HepG2 (cell line): ENCODE data around the gene MS4A6A. TPM values are rescaled to one million over a fixed set of nuclear protein-coding genes. Genes with fewer than 3 reads are reported as not detected.

Source experiments
- ATAC-seq: fragments of 200-7000 bp; cut with Tn5 transposase; 3 replicates; pipeline ENCODE4 v1.9.1; 2020; ENCODE audit warnings: mild to moderate bottlenecking, moderate library complexity
- BruUV-seq: library from RNA; stranded (reverse); fragments of 400-500 nt; replicated peaks from 2 replicates; lab custom pipeline; 2021; lab: Mats Ljungman, UMichigan
- CTCF ChIA-PET: fragments of 300-600 bp; formaldehyde crosslinking; extraction: SDS; loops from one replicate; lab custom pipeline; 2021; ENCODE audit warnings: low total read pairs, inconsistent platforms, low intra/inter-chr PET ratio; lab: Yijun Ruan, JAX
- POLR2A ChIA-PET: fragments of 350-600 bp; sonication (Branson Sonifier 250); formaldehyde crosslinking; loops from one replicate; lab custom pipeline; 2020; ENCODE audit warnings: antibody characterized with exemption, inconsistent platforms; lab: Yijun Ruan, JAX
- DNase-seq: peaks from one replicate; pipeline ENCODE4 v3.0.0-alpha.2; 2015; ENCODE audit warnings: low spot score
- FAIRE-seq: peaks from 3 replicates; lab custom pipeline; 2011; peaks lifted over from hg19 to GRCh38; lab: Jason Lieb, UNC
- H2AFZ ChIP-seq: one replicate; pipeline ENCODE4 v1.6.1; 2011; ENCODE audit warnings: low read length, inconsistent platforms
- H3K27ac ChIP-seq: fragments of 300-600 bp; 3 replicates; pipeline ENCODE4 v1.8.0; 2011; ENCODE audit warnings: mixed run types, mild to moderate bottlenecking, mixed read lengths, low read length, inconsistent platforms; ENCODE audit not compliant: insufficient read depth; ENCODE audit errors: extremely low read length
- H3K27me3 ChIP-seq, 2 experiments: fragments of 200-600 bp in 1 of 2; 2 replicates in 1 of 2; 3 replicates in 1 of 2; pipeline versions ENCODE4 v1.6.0 to v1.8.0; 2011; ENCODE audit warnings: low read length in 2 of 2, mild to moderate bottlenecking in 2 of 2, moderate library complexity in 2 of 2, inconsistent platforms in 1 of 2; ENCODE audit not compliant: insufficient read depth in 2 of 2, control insufficient read depth in 1 of 2
- H3K36me3 ChIP-seq, 2 experiments: fragments of 200-600 bp in 1 of 2; replicated peaks in 1 of 2; 2 replicates in 1 of 2; 3 replicates in 1 of 2; pipeline versions ENCODE4 v1.5.1 to v1.8.0; 2011; ENCODE audit warnings: low read length in 2 of 2, inconsistent platforms in 1 of 2; ENCODE audit not compliant: insufficient read depth in 2 of 2, control insufficient read depth in 1 of 2
- H3K4me1 ChIP-seq: 2 replicates; pipeline ENCODE4 v1.5.1; 2012; ENCODE audit warnings: low read length, inconsistent platforms; ENCODE audit not compliant: insufficient read depth
- H3K4me2 ChIP-seq: 2 replicates; pipeline ENCODE4 v1.6.0; 2011; ENCODE audit warnings: low read depth, low read length, inconsistent platforms
- H3K4me3 ChIP-seq, 3 experiments: fragments of 200-600 bp in 1 of 3; sonication (generic), shearing (Covaris generic) in 1 of 3; replicated peaks in 1 of 3; 2 replicates each; pipeline ENCODE4 v1.5.1; 2011 to 2016; ENCODE audit warnings: low read length in 3 of 3, inconsistent platforms in 2 of 3, low read depth in 2 of 3, mild to moderate bottlenecking in 2 of 3, control low read depth in 1 of 3, mixed read lengths in 1 of 3; ENCODE audit not compliant: insufficient read depth in 1 of 3
- H3K79me2 ChIP-seq: one replicate; pipeline ENCODE4 v1.6.1; 2011; ENCODE audit warnings: low read length, inconsistent platforms; ENCODE audit not compliant: insufficient read depth
- H3K9ac ChIP-seq: 2 replicates; pipeline ENCODE4 v1.6.0; 2011; ENCODE audit warnings: mild to moderate bottlenecking, low read depth, low read length, inconsistent platforms; ENCODE audit not compliant: insufficient read depth
- H3K9me3 ChIP-seq: 2 replicates; pipeline ENCODE4 v1.5.1; 2012; ENCODE audit warnings: mild to moderate bottlenecking, low read length
- H4K20me1 ChIP-seq: 2 replicates; pipeline ENCODE4 v1.6.0; 2011; ENCODE audit warnings: inconsistent platforms, mild to moderate bottlenecking, low read length, moderate library complexity; ENCODE audit not compliant: insufficient read depth
- ATM ChIP-seq: fragments of 450-650 bp; IDR thresholded peaks from 2 replicates; pipeline ENCODE4 v1.7.1; 2017; ENCODE audit warnings: mild to moderate bottlenecking, borderline replicate concordance
- CHD2 ChIP-seq: IDR thresholded peaks from 2 replicates; pipeline ENCODE4 v1.6.1; 2011; ENCODE audit warnings: low read depth, low read length, improper control_type of control experiment
- JUND ChIP-seq: sonication (generic); formaldehyde crosslinking; IDR thresholded peaks from 2 replicates; pipeline ENCODE4 v1.8.0; 2022; ENCODE audit warnings: mild to moderate bottlenecking, missing genetic modification reagents
- KLF9 ChIP-seq: IDR thresholded peaks from 2 replicates; pipeline ENCODE4 v1.6.1; 2016; ENCODE audit warnings: low read depth
- POLR2A ChIP-seq, 2 experiments: IDR thresholded peaks; 2 replicates each; pipeline ENCODE4 v1.6.1; 2011; ENCODE audit warnings: low read depth in 2 of 2, low read length in 2 of 2, mild to moderate bottlenecking in 1 of 2, moderate library complexity in 1 of 2; ENCODE audit not compliant: insufficient read depth in 1 of 2
- PRPF4 ChIP-seq: fragments of 200-400 bp; formaldehyde crosslinking; IDR thresholded peaks from 2 replicates; pipeline ENCODE4 v1.6.1; 2016; ENCODE audit warnings: low read length, low read depth; ENCODE audit not compliant: poor library complexity, severe bottlenecking
- SOX6 ChIP-seq, 2 experiments: fragments of 450-650 bp in 1 of 2; sonication (generic) in 1 of 2; formaldehyde crosslinking in 1 of 2; IDR thresholded peaks; 2 replicates each; pipeline versions ENCODE4 v1.4.0 to v1.6.1; 2017 to 2020; ENCODE audit warnings: antibody characterized with exemption in 1 of 2, mild to moderate bottlenecking in 1 of 2, missing genetic modification reagents in 1 of 2
- SRF ChIP-seq: IDR thresholded peaks from 2 replicates; pipeline ENCODE4 v1.6.1; 2011; ENCODE audit warnings: mild to moderate bottlenecking, low read depth, low read length, moderate library complexity
- ZNF761 ChIP-seq: sonication (generic); formaldehyde crosslinking; conservative IDR thresholded peaks from 2 replicates; pipeline ENCODE4 v1.4.0; 2020; ENCODE audit warnings: mild to moderate bottlenecking, missing genetic modification reagents
- ZSCAN22 ChIP-seq: sonication (generic); formaldehyde crosslinking; IDR thresholded peaks from 2 replicates; pipeline ENCODE4 v1.4.0; 2020; ENCODE audit warnings: mild to moderate bottlenecking, missing genetic modification reagents
- ZSCAN31 ChIP-seq: sonication (generic); formaldehyde crosslinking; IDR thresholded peaks from 2 replicates; pipeline ENCODE4 v1.5.0; 2020; ENCODE audit warnings: low read depth, mild to moderate bottlenecking, missing genetic modification reagents
- in situ Hi-C: cut with HindIII; loops from 2 replicates; pipeline ENCODE4 v1.10.0; 2017; ENCODE audit warnings: low pct_unique_long_range_greater_than_20kb; ENCODE audit not compliant: extremely low pct_ligation_motif_present
- intact Hi-C: fragments of 100-400 bp; cut with micrococcal nuclease; formaldehyde crosslinking; loops from one replicate; pipeline ENCODE4 v1.10.0; 2022; ENCODE audit not compliant: unreplicated experiment
- polyA plus RNA-seq, 8 experiments: library from polyadenylated mRNA; depleted of rRNA in 3 of 8; stranded (reverse) in 7 of 8; unstranded in 1 of 8; fragments of >200 nt; fragmentation: Illumina TruSeq in 4 of 8; extraction: Trizol in 4 of 8; gene quantifications; 2 replicates each; pipeline versions ENCODE4 v1.2.1 to v1.2.3, GENCODE V29; 2011 to 2016; ENCODE audit warnings: low read depth in 4 of 8, missing spikeins in 1 of 8, mixed read lengths in 1 of 8; ENCODE audit not compliant: insufficient read depth in 1 of 8
- total RNA-seq, 5 experiments: library from RNA; depleted of rRNA; stranded (reverse); fragments of >200 nt; fragmentation: Illumina TruSeq; extraction: Trizol; gene quantifications; 2 replicates each; pipeline ENCODE4 v1.2.3, GENCODE V29; 2016; ENCODE audit warnings: low read depth in 1 of 5
- TF ChIP-seq, protein P1 (sequence below): fragments of 450-650 bp; IDR thresholded peaks from 2 replicates; pipeline ENCODE4 v1.6.1; 2017

MS4A6A gene
- total and polyA plus RNA-seq, 2 of the 13 experiments (the other 11 are each of a cell fraction or from before 2014, with no cell fraction given): not detected

- TF ChIP-seq PRPF4: no peak
These were observed 7.0 kb downstream of the MS4A6A start (continued) for GRCh38 chr11:60175860-60176275.

DNA sequence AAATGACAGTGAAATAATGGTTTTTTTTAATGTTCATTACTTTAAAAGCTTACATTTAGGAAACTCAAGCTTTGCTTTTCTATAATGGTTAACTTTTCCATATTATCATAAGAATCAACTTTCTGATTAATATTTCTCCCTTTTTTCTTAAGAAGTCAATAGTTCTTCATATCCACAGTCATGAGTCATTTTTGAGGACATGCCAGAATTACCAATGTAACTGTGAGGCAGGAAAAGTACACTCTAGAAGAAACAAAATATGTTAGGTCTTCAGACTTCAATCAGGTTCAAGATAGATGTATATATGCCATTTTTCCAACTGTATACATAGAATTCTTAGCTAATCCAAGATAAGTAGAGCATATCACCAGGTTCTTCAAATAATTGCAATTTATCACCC lies 10.9 kb downstream of the MS4A6A start:
- no peaks in the 10 kb centered on the region for H3K79me2 ChIP-seq
- TF ChIP-seq KLF9 (CRISPR knock-in tag) (no peak), ATM (no peak), CHD2 (no peak), SRF (no peak), POLR2A (IDR thresholded peaks at IDR 0.05; ENCODE audit: insufficient read depth in 1 of 2, low read depth in 2 of 2, low read length in 2 of 2) (no peak), ZSCAN31 (CRISPR knock-in tag) (no peak), JUND (CRISPR knock-in tag) (no peak), ZNF761 (CRISPR knock-in tag) (no peak), SOX6 (IDR thresholded peaks at IDR 0.05) (no peak), SOX6 (CRISPR knock-in tag; IDR thresholded peaks at IDR 0.05) (no peak), ZSCAN22 (CRISPR knock-in tag) (no peak)
- TF ChIP-seq, protein P1, sequence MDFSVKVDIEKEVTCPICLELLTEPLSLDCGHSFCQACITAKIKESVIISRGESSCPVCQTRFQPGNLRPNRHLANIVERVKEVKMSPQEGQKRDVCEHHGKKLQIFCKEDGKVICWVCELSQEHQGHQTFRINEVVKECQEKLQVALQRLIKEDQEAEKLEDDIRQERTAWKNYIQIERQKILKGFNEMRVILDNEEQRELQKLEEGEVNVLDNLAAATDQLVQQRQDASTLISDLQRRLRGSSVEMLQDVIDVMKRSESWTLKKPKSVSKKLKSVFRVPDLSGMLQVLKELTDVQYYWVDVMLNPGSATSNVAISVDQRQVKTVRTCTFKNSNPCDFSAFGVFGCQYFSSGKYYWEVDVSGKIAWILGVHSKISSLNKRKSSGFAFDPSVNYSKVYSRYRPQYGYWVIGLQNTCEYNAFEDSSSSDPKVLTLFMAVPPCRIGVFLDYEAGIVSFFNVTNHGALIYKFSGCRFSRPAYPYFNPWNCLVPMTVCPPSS: no peak
- no peak overlapping the region for H3K9ac ChIP-seq
- H3K4me1 ChIP-seq: no peaks in the 10 kb centered on the region
- FAIRE-seq (no peak), DNase-seq (no peak), ATAC-seq (no peak)
- H3K27me3 ChIP-seq: no peaks in the 10 kb centered on the region
- ChIA-PET POLR2A (no interaction called here), CTCF (no interaction called here)
- H3K9me3 ChIP-seq: no peaks in the 10 kb centered on the region
- no peaks in the 10 kb centered on the region for H4K20me1 ChIP-seq
- H2AFZ ChIP-seq: no peak overlapping the region
- H3K27ac ChIP-seq: no peak overlapping the region
- no peak overlapping the region for H3K4me3 ChIP-seq
- H3K36me3 ChIP-seq: no peaks in the 10 kb centered on the region
- BruUV-seq: no TSS peak
- in situ Hi-C loops (no loop called here), intact Hi-C loops (no loop called here)
- H3K4me2 ChIP-seq: no peak overlapping the region
